HepG2 (cell line): Measurements from ENCODE around the gene MIX23. TPM values are rescaled to one million over a fixed set of nuclear protein-coding genes. Genes with fewer than 3 reads are reported as not detected.
A peak's percentile ranks its signal among the peaks of the same experiment; 100 is the strongest.

Experiments
- ATAC-seq: fragments of 200-7000 bp; cut with Tn5 transposase; 3 replicates; pipeline ENCODE4 v1.9.1; 2020; ENCODE audit warnings: mild to moderate bottlenecking, moderate library complexity
- BruUV-seq: library from RNA; stranded (reverse); fragments of 400-500 nt; replicated peaks from 2 replicates; lab custom pipeline; 2021; lab: Mats Ljungman, UMichigan
- CTCF ChIA-PET: fragments of 300-600 bp; formaldehyde crosslinking; extraction: SDS; loops from one replicate; lab custom pipeline; 2021; ENCODE audit warnings: low total read pairs, inconsistent platforms, low intra/inter-chr PET ratio; lab: Yijun Ruan, JAX
- POLR2A ChIA-PET: fragments of 350-600 bp; sonication (Branson Sonifier 250); formaldehyde crosslinking; loops from one replicate; lab custom pipeline; 2020; ENCODE audit warnings: antibody characterized with exemption, inconsistent platforms; lab: Yijun Ruan, JAX
- DNase-seq: peaks from one replicate; pipeline ENCODE4 v3.0.0-alpha.2; 2015; ENCODE audit warnings: low spot score
- FAIRE-seq: peaks from 3 replicates; lab custom pipeline; 2011; peaks lifted over from hg19 to GRCh38; lab: Jason Lieb, UNC
- H2AFZ ChIP-seq: one replicate; pipeline ENCODE4 v1.6.1; 2011; ENCODE audit warnings: low read length, inconsistent platforms
- H3K27ac ChIP-seq: fragments of 300-600 bp; 3 replicates; pipeline ENCODE4 v1.8.0; 2011; ENCODE audit warnings: mixed run types, mild to moderate bottlenecking, mixed read lengths, low read length, inconsistent platforms; ENCODE audit not compliant: insufficient read depth; ENCODE audit errors: extremely low read length
- H3K27me3 ChIP-seq, 2 experiments: fragments of 200-600 bp in 1 of 2; 2 replicates in 1 of 2; 3 replicates in 1 of 2; pipeline versions ENCODE4 v1.6.0 to v1.8.0; 2011; ENCODE audit warnings: low read length in 2 of 2, mild to moderate bottlenecking in 2 of 2, moderate library complexity in 2 of 2, inconsistent platforms in 1 of 2; ENCODE audit not compliant: insufficient read depth in 2 of 2, control insufficient read depth in 1 of 2
- H3K36me3 ChIP-seq, 2 experiments: fragments of 200-600 bp in 1 of 2; replicated peaks in 1 of 2; 2 replicates in 1 of 2; 3 replicates in 1 of 2; pipeline versions ENCODE4 v1.5.1 to v1.8.0; 2011; ENCODE audit warnings: low read length in 2 of 2, inconsistent platforms in 1 of 2; ENCODE audit not compliant: insufficient read depth in 2 of 2, control insufficient read depth in 1 of 2
- H3K4me1 ChIP-seq: 2 replicates; pipeline ENCODE4 v1.5.1; 2012; ENCODE audit warnings: low read length, inconsistent platforms; ENCODE audit not compliant: insufficient read depth
- H3K4me2 ChIP-seq: 2 replicates; pipeline ENCODE4 v1.6.0; 2011; ENCODE audit warnings: low read depth, low read length, inconsistent platforms
- H3K4me3 ChIP-seq, 3 experiments: fragments of 200-600 bp in 1 of 3; sonication (generic), shearing (Covaris generic) in 1 of 3; replicated peaks in 1 of 3; 2 replicates each; pipeline ENCODE4 v1.5.1; 2011 to 2016; ENCODE audit warnings: low read length in 3 of 3, inconsistent platforms in 2 of 3, low read depth in 2 of 3, mild to moderate bottlenecking in 2 of 3, control low read depth in 1 of 3, mixed read lengths in 1 of 3; ENCODE audit not compliant: insufficient read depth in 1 of 3
- H3K79me2 ChIP-seq: one replicate; pipeline ENCODE4 v1.6.1; 2011; ENCODE audit warnings: low read length, inconsistent platforms; ENCODE audit not compliant: insufficient read depth
- H3K9ac ChIP-seq: 2 replicates; pipeline ENCODE4 v1.6.0; 2011; ENCODE audit warnings: mild to moderate bottlenecking, low read depth, low read length, inconsistent platforms; ENCODE audit not compliant: insufficient read depth
- H3K9me3 ChIP-seq: 2 replicates; pipeline ENCODE4 v1.5.1; 2012; ENCODE audit warnings: mild to moderate bottlenecking, low read length
- H4K20me1 ChIP-seq: 2 replicates; pipeline ENCODE4 v1.6.0; 2011; ENCODE audit warnings: inconsistent platforms, mild to moderate bottlenecking, low read length, moderate library complexity; ENCODE audit not compliant: insufficient read depth
- BCL6 ChIP-seq: IDR thresholded peaks from 2 replicates; pipeline ENCODE4 v1.6.1; 2016; ENCODE audit warnings: missing genetic modification reagents, missing compliant biosample characterization
- CHD4 ChIP-seq: fragments of 200-600 bp; sonication (generic); IDR thresholded peaks from 2 replicates; pipeline ENCODE4 v1.7.0; 2017; ENCODE audit warnings: mild to moderate bottlenecking, low read length, borderline replicate concordance
- NBN ChIP-seq: fragments of 450-650 bp; conservative IDR thresholded peaks from 2 replicates; pipeline ENCODE4 v1.6.1; 2017
- NRL ChIP-seq: sonication (generic); formaldehyde crosslinking; IDR thresholded peaks from 2 replicates; pipeline ENCODE4 v1.5.0; 2020; ENCODE audit warnings: missing genetic modification reagents, mild to moderate bottlenecking, moderate library complexity, borderline replicate concordance
- RFX1 ChIP-seq: fragments of 450-650 bp; IDR thresholded peaks from 2 replicates; pipeline ENCODE4 v1.6.1; 2017
- SIX1 ChIP-seq: sonication (generic); formaldehyde crosslinking; IDR thresholded peaks from 2 replicates; pipeline ENCODE4 v1.4.0; 2020; ENCODE audit warnings: missing genetic modification reagents, borderline replicate concordance
- SNAI1 ChIP-seq: sonication (generic); formaldehyde crosslinking; IDR thresholded peaks from 2 replicates; pipeline ENCODE4 v1.5.0; 2020; ENCODE audit warnings: mild to moderate bottlenecking, missing genetic modification reagents, borderline replicate concordance
- U2AF2 ChIP-seq: fragments of 200-400 bp; formaldehyde crosslinking; IDR thresholded peaks from 2 replicates; pipeline ENCODE4 v1.6.1; 2017; ENCODE audit warnings: low read depth, mild to moderate bottlenecking, low read length
- YEATS4 ChIP-seq: sonication (generic); formaldehyde crosslinking; IDR thresholded peaks from 2 replicates; pipeline ENCODE4 v1.4.0; 2020; ENCODE audit warnings: missing genetic modification reagents, borderline replicate concordance
- ZNF10 ChIP-seq: sonication (generic); formaldehyde crosslinking; IDR thresholded peaks from 2 replicates; pipeline ENCODE4 v1.4.0; 2020; ENCODE audit warnings: mild to moderate bottlenecking, low read depth, missing genetic modification reagents, borderline replicate concordance
- ZNF317 ChIP-seq: sonication (generic); formaldehyde crosslinking; IDR thresholded peaks from 2 replicates; pipeline ENCODE4 v1.5.0; 2020; ENCODE audit warnings: mild to moderate bottlenecking, missing genetic modification reagents
- ZNF761 ChIP-seq: sonication (generic); formaldehyde crosslinking; conservative IDR thresholded peaks from 2 replicates; pipeline ENCODE4 v1.4.0; 2020; ENCODE audit warnings: mild to moderate bottlenecking, missing genetic modification reagents
- WGBS: methylation state at CpG from one replicate; pipeline ENCODE4 v1.1.6; 2017; ENCODE audit warnings: low lambda C conversion rate; 5-methylcytosine and 5-hydroxymethylcytosine counted together
- in situ Hi-C: cut with HindIII; loops from 2 replicates; pipeline ENCODE4 v1.10.0; 2017; ENCODE audit warnings: low pct_unique_long_range_greater_than_20kb; ENCODE audit not compliant: extremely low pct_ligation_motif_present
- intact Hi-C: fragments of 100-400 bp; cut with micrococcal nuclease; formaldehyde crosslinking; loops from one replicate; pipeline ENCODE4 v1.10.0; 2022; ENCODE audit not compliant: unreplicated experiment
- polyA plus RNA-seq, 8 experiments: library from polyadenylated mRNA; depleted of rRNA in 3 of 8; stranded (reverse) in 7 of 8; unstranded in 1 of 8; fragments of >200 nt; fragmentation: Illumina TruSeq in 4 of 8; extraction: Trizol in 4 of 8; gene quantifications; 2 replicates each; pipeline versions ENCODE4 v1.2.1 to v1.2.3, GENCODE V29; 2011 to 2016; ENCODE audit warnings: low read depth in 4 of 8, missing spikeins in 1 of 8, mixed read lengths in 1 of 8; ENCODE audit not compliant: insufficient read depth in 1 of 8
- total RNA-seq, 5 experiments: library from RNA; depleted of rRNA; stranded (reverse); fragments of >200 nt; fragmentation: Illumina TruSeq; extraction: Trizol; gene quantifications; 2 replicates each; pipeline ENCODE4 v1.2.3, GENCODE V29; 2016; ENCODE audit warnings: low read depth in 1 of 5
- TF ChIP-seq, protein P1 (sequence below): IDR thresholded peaks from 2 replicates; pipeline ENCODE4 v1.6.1; 2016; ENCODE audit warnings: control low read depth
- TF ChIP-seq, protein P2 (sequence below): sonication (generic); formaldehyde crosslinking; IDR thresholded peaks from 2 replicates; pipeline ENCODE4 v1.8.0; 2022; ENCODE audit warnings: missing genetic modification reagents, mild to moderate bottlenecking, inconsistent platforms, borderline replicate concordance
- TF ChIP-seq, protein P3 (sequence below): sonication (generic); formaldehyde crosslinking; IDR thresholded peaks from 2 replicates; pipeline ENCODE4 v1.4.0; 2020; ENCODE audit warnings: missing genetic modification reagents
- TF ChIP-seq, protein P4 (sequence below): sonication (generic); formaldehyde crosslinking; IDR thresholded peaks from 2 replicates; pipeline ENCODE4 v1.4.0; 2020; ENCODE audit warnings: mild to moderate bottlenecking, missing genetic modification reagents
- TF ChIP-seq, protein P5 (sequence below): sonication (generic); formaldehyde crosslinking; IDR thresholded peaks from 2 replicates; pipeline ENCODE4 v1.5.0; 2020; ENCODE audit warnings: missing genetic modification reagents

The MIX23 gene
- total and polyA plus RNA-seq, 2 of the 13 experiments (the other 11 are each of a cell fraction or from before 2014, with no cell fraction given) = 20.0 to 152 TPM

DNA sequence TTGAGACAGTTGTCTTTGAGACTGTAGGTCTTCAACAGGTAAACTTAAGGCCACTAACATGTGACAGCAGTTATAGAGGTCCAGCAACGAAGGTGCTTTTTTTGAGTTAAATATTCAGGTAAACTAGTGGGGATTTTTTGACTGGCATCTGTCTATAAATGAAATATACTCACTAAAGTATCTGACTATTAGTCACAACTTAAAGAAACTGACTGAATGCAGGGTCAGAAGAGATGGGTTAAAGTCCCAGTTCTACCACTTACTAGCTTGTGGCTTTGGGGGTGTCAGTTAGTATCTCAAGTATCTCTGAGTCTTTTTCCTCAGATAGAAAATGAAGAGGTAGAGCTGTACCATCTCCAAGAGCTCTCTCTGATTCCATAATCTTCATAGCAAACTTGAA, 18.0 kb downstream of the MIX23 start:
- POLR2A ChIA-PET = interaction anchor here (1.0 to 7.8 kb wide), 5 partner anchors 12 to 1683 kb away, joined by 3 to 103 read pairs (median 9); partner anchors contain the start of genes FAM162A, HGD, MIX23 and WDR5B
- TF ChIP-seq ZNF317 (CRISPR knock-in tag) = no peak
- TF ChIP-seq ZNF10 (CRISPR knock-in tag) = no peak
- TF ChIP-seq BCL6 = no peak
- 0 out of 2 replicates have a peak, but pooled peaks have one; percentile 8 for TF ChIP-seq YEATS4 (CRISPR knock-in tag)
- TF ChIP-seq SNAI1 = no peak
- TF ChIP-seq, protein P1, sequence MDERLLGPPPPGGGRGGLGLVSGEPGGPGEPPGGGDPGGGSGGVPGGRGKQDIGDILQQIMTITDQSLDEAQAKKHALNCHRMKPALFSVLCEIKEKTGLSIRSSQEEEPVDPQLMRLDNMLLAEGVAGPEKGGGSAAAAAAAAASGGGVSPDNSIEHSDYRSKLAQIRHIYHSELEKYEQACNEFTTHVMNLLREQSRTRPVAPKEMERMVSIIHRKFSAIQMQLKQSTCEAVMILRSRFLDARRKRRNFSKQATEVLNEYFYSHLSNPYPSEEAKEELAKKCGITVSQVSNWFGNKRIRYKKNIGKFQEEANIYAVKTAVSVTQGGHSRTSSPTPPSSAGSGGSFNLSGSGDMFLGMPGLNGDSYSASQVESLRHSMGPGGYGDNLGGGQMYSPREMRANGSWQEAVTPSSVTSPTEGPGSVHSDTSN (CRISPR knock-in tag) = no peak
- no peak for TF ChIP-seq ZNF761 (CRISPR knock-in tag)
- TF ChIP-seq, protein P2, sequence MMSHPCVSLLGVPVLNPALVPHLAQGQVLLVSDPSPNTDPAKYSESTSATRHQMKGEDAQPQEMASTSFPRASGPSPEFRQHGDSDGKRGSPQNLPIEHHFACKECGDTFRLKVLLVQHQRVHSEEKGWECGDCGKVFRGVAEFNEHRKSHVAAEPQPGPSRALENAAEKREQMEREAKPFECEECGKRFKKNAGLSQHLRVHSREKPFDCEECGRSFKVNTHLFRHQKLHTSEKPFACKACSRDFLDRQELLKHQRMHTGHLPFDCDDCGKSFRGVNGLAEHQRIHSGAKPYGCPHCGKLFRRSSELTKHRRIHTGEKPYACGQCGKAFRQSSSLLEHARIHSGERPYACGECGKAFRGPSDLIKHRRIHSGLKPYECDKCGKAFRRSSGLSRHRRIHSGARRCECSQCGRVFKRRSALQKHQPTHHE (CRISPR knock-in tag) = no peak
- TF ChIP-seq, protein P3, sequence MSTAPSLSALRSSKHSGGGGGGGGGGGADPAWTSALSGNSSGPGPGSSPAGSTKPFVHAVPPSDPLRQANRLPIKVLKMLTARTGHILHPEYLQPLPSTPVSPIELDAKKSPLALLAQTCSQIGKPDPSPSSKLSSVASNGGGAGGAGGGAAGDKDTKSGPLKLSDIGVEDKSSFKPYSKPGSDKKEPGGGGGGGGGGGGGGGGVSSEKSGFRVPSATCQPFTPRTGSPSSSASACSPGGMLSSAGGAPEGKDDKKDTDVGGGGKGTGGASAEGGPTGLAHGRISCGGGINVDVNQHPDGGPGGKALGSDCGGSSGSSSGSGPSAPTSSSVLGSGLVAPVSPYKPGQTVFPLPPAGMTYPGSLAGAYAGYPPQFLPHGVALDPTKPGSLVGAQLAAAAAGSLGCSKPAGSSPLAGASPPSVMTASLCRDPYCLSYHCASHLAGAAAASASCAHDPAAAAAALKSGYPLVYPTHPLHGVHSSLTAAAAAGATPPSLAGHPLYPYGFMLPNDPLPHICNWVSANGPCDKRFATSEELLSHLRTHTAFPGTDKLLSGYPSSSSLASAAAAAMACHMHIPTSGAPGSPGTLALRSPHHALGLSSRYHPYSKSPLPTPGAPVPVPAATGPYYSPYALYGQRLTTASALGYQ (CRISPR knock-in tag) = no peak; the same call in 1 of the 2 replicates
- no peak for TF ChIP-seq SIX1 (CRISPR knock-in tag)
- no peak for TF ChIP-seq U2AF2
- TF ChIP-seq CHD4 = peak; percentile 21; the same call in 1 of the 2 replicates
- no peak for TF ChIP-seq NRL (CRISPR knock-in tag)
- TF ChIP-seq, protein P4, sequence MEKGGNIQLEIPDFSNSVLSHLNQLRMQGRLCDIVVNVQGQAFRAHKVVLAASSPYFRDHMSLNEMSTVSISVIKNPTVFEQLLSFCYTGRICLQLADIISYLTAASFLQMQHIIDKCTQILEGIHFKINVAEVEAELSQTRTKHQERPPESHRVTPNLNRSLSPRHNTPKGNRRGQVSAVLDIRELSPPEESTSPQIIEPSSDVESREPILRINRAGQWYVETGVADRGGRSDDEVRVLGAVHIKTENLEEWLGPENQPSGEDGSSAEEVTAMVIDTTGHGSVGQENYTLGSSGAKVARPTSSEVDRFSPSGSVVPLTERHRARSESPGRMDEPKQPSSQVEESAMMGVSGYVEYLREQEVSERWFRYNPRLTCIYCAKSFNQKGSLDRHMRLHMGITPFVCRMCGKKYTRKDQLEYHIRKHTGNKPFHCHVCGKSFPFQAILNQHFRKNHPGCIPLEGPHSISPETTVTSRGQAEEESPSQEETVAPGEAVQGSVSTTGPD (CRISPR knock-in tag) = no peak
- TF ChIP-seq NBN = no peak
- TF ChIP-seq, protein P5, sequence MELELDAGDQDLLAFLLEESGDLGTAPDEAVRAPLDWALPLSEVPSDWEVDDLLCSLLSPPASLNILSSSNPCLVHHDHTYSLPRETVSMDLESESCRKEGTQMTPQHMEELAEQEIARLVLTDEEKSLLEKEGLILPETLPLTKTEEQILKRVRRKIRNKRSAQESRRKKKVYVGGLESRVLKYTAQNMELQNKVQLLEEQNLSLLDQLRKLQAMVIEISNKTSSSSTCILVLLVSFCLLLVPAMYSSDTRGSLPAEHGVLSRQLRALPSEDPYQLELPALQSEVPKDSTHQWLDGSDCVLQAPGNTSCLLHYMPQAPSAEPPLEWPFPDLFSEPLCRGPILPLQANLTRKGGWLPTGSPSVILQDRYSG = no peak
- no peak for TF ChIP-seq RFX1

More for the DNA sequence above, 18.0 kb downstream of the MIX23 start:
- H4K20me1 ChIP-seq = no peaks in the 10 kb centered on the region
- no peak overlapping the region for H2AFZ ChIP-seq
- H3K36me3 ChIP-seq = peaks cover 12 to 40% of the 10 kb centered on the region in 2 experiments
- in situ Hi-C loops (no loop called here), intact Hi-C loops (loop anchor here (1.0 kb wide), 1 partner anchor 18 kb away; the partner anchor contains the start of gene MIX23)
- DNase-seq (no peak), FAIRE-seq (no peak), ATAC-seq (no peak; the same call in 2 of the 3 replicates)
- H3K27me3 ChIP-seq = no peaks in the 10 kb centered on the region
- H3K4me1 ChIP-seq = peaks cover 71% of the 10 kb centered on the region
- H3K4me2 ChIP-seq = peak overlapping the region; percentile 19
- no peaks in the 10 kb centered on the region for H3K9me3 ChIP-seq
- H3K27ac ChIP-seq = peak overlapping the region; percentile 96
- H3K4me3 ChIP-seq = no peak overlapping the region
- H3K9ac ChIP-seq = peak overlapping the region; percentile 50
- CTCF ChIA-PET = no interaction called here
- BruUV-seq = TSS peak; percentile 43
- 65% methylated on average over 1 of the region's 1 CpG for WGBS
- H3K79me2 ChIP-seq = peaks cover 3% of the 10 kb centered on the region
